Stimulated activated CD4-positive, alpha-beta T cell treated with anti-CD3 and anti-CD28 coated beads, Interleukin-4, amount 100 ng/mL, for 24 hours (primary cell): ENCODE data around the gene PRIMA1.

Source experiments
- DNase-seq: peaks from one replicate; pipeline ENCODE4 v3.0.0-alpha.2; 2020

Gene PRIMA1

DNA sequence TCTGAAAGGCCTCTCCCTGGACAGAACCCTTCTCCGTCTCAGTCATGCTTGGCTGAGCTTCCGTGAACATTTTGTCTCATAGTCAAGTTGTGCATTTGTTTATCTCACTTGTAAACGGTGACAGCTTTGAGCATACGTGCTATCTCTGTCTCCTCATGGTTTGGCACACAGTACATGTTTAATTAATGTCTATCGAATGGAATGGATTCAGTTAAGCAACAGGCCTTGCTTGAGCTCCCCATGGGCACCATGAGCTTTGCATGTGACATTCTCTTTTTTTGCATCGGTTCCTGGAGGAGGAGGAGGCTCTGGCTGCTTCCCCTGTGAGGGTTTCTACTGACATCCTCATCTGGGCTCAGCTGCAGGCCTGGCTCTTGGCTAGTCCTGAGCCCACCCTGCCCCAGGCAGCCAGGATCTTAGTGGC, 80.0 kb downstream of the PRIMA1 start:
- DNase-seq = no peak

DNA sequence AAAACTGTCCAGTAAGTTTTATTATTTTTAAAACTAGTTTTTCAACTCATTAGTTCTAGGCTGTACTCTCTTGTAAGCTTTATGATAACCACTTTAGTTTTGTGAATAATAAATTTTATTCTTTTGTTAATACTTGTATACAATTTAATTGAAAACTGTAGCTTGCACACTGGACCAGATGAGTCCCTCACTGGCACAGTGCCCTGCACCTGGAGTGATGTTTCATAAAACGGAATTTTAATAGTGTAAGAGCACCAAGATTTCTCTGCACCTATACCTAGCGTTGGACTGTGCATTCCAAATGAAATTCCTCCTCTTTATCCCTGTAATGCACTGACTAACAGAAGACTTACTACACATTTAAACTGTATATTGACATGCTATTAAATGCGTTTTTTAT, 80.8 kb downstream of the PRIMA1 start:
- no peak for DNase-seq

DNA sequence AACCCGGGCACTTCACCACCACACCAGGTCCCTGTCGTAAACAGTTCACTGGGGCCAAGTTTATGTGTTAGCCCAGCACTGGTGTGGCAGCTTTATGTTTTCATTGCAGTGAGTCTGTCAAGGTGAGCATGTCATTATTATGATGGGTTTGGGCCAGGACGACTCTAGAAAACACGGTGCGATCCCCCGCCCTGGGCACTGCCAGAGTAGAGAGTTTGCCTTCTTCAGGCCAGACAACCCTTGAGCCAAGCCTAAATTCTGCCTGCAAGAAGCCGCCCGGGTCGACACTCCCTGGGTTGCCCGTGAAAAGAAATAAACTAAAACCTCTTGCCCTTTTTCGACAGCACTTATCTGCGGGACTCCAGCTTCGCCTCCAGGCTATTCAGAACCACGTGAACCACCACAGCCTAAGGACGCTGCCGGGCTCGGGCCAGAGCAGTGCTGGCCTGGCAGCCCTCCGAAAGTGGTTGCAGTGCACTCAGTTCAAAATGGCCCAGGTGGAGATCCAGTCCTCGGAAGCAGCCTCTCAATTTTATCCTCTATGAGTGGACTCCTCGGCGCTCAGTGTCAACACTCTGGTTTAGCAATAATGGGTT, 81.8 kb downstream of the PRIMA1 start:
- no peak for DNase-seq

DNA sequence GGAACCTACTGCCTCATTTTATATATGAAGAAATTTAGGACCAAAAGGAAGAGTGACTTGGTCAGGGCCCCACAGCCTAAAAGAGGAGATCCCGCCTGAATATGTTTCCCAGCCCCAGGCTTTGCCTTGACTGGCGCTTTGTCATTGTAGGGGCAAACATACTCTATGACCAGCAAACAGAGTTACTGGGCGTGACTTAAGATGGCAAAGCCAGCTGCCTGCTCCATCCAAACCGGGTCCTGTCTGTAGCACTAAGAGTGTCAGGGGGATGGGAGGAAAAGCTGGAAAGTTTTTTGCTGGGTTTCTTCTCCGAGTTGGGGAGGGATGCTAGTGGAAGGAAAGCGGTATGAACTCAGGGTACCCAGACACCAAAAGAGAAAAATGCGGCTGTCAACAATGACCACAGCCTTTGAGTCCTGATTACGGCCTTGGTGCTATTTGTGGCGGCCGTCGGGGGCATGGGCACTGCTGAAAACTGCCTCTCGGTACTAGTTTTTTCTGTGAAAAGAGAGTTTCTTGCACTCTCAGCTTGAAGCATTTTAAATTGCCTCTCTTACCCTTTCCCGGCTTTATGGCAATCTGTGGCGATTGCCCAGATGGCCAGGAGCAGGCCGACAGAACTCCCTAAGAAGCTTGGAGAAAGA, 82.7 kb downstream of the PRIMA1 start:
- no peak for DNase-seq

DNA sequence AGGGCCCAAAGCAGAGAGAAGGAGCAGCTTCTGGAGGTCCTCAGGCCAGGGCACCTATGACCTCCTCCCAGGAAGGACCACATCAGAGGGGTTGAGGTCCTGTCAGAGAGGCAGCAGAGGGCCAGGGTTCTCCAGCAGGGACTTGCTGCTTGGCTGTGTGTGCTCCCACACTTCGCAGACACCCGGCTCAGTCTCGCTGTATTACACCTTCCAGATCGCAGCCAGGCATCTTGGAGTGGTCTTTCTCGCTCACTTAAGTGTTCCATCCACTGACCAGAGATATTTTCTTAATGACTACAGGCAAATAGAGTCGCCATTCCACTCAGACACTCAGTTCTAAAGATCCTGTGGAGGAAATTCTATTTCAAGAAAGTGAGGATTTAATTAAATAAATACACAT, 84.3 kb downstream of the PRIMA1 start:
- DNase-seq = no peak

DNA sequence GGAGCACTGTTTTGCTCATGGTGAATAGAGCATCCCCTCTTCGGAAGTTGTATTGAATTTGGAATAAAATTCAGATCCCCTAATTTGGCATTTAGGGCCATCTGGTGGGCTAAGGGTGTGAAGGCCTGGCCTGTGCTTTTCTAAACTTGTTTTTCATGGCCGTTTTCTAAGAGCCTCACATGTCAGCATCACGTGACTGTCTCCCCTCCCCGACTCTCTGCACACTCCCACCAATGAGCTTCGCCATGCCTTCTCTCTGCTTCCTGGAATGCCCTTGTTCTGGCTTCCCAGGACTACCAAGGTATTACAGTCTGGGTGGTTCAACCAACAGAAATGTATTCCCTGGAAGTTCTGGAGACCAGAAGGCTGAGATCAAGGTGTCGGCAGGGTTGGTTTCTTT, 85.3 kb downstream of the PRIMA1 start:
- no peak for DNase-seq

DNA sequence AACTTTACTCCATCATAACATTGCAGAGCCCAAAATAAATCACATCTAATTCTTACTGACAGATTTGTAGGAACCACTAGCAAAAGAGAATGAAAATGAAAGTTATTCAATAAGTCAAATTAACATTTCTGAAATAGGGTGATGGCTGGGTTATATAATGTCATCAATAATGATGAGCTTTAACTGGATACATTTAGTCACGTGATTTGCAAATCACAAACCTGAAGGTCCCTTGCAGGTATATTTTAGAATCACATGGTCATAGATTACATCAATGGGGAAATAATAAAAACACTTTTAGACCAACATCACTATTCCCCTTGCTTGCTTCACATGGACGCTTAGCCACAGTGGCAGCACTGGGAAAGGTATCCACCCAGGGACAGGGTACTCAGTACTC, 86.7 kb downstream of the PRIMA1 start:
- DNase-seq = no peak

DNA sequence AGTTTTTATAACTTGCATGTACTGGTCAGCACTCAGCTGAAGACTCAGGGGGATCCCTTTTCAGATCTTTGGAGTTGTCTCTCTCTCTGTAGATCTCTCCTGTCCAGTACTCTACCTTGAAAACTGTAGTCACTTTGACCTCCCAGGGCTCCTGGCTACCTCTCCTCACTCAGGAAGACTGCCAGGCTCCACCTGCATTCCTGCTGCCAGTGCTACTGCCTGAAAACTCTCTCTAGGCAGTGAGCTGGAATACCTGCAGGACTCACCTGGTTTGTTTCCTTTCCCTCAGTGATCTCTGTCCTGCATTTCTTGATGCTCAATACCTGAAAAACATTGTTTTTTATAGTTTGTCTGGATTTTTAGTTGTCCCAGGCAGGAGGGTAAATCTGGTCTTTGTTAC, 87.4 kb downstream of the PRIMA1 start:
- no peak for DNase-seq

DNA sequence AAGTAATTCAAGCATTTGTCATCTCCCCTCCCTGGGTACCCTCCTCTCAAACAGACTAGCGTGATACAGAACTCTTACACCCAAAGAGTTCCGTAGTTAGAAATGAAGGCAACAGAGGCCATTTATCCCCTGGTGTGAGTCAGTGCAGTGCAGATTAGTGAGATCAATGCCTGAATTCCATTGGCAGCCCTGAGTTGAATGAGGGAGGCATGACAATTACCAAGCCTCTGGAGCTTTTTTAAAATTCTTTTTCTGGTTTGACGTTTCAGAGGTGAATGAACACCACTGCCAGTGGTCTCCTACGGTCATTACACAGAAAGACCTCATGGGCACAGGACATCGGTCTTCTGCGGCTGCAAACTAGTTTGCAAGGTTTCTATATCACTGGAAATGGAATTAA, 94.4 kb downstream of the PRIMA1 start:
- no peak for DNase-seq

DNA sequence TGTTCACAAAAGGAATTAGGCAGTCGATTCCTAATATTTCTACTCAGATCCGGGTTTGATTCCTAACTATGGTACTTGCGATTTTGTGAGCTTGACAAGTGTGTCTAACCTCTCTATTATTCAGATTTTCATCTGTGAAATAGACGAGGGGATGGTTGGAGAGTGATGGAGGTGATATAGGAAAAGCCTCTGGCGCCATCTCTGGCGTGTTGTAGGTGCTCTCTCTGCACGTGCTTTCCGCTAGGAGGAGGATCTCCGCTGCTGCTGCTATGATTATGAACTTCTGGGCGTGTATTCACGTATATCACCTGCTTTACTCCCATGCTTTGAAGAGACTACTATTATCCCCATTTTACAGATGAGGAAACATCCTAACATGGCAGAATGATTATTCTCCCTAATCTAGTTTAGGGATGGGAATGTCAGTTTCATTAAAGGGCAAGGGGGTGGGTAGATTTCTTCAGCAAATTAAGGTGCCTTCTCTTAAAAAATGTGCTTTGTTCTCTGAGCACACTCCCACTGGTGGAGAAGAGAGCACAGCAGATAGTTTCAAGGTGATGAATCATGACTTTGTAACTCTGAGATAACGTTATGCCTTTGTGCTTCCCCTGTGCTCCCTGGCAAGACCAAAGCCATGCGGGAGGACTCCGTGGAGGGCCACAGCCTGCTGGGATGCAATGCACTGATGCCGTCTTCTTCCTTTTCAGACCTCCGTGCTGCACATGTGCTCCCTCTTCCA, 97.1 kb downstream of the PRIMA1 start:
- DNase-seq = no peak

DNA sequence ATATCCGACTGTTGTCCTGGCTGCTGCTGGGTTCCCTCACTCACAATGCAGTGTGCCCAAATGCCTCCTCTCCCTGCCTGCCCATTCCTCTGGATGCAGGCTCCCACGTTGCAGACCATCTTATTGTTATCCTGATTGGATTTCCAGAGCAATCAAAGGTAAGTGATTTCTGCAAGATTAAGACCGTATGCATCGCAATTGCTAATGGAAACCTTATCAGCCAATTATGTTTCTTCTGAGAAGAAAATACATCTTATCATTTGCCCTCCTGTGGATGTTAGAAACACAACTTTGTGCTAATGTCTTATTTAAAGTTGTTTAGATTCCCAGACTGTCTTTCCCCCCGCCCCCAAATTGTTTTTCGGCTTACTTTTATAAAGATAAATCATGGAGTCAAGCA, 98.1 kb downstream of the PRIMA1 start:
- no peak for DNase-seq

DNA sequence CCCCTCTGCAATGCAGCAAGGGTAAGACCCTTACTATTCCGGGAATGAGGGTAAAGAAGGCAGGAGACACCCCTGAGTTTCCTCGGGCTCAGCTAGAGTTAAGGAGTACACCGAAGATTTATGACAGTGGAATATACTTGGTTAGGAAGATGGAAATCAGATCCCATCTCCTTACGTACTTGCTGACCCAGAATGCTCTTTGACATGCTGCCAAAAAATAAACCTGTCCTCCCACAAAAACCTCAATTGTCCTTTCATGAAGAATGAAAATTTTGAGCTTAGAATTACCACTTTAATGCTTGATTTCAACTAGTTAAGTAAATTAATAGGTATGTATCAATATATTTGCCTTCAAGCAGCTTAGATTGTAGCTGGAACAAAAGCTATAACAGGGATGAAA, 99.5 kb downstream of the PRIMA1 start:
- DNase-seq = no peak

DNA sequence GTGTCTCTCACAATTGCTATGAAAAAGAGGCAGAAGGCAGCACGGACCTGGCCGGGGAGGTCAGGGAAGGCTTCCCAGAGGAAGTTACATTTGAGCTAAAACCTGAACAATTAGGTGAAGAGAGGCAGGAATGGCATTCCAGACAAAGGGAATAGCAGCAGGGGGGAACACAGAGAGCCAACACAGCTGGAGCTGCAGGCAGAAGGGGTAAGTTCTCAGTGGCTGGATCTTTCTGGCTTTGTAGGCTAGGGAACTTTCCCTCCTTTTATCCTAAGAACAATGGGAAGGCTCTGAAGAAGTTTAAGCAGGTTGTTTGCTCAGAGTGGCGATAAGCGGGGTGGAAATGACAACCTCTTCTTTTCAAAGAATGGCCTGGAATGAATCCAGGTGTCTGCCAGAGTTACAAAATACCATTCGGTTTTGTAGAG, 100.0 kb downstream of the PRIMA1 start:
- DNase-seq = no peak

DNA sequence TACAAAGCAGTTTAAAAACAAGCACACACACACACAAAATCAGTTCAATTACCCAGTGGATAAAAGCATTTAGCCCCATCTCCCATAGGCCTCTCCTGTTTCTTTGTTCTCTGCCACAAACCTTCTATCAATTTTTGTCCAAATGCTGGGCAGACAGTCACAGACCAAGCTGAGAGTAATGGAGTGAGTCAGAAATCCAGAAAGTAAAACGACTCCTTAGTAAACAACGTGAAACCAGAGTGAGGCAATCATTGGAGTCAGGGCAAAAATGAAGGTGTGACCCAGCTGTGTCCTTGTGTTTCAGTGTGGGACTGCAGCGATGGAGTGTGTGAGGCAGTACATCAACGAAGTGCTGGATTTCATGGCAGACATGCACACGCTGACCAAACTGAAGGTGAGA, 102.0 kb downstream of the PRIMA1 start:
- no peak for DNase-seq

DNA sequence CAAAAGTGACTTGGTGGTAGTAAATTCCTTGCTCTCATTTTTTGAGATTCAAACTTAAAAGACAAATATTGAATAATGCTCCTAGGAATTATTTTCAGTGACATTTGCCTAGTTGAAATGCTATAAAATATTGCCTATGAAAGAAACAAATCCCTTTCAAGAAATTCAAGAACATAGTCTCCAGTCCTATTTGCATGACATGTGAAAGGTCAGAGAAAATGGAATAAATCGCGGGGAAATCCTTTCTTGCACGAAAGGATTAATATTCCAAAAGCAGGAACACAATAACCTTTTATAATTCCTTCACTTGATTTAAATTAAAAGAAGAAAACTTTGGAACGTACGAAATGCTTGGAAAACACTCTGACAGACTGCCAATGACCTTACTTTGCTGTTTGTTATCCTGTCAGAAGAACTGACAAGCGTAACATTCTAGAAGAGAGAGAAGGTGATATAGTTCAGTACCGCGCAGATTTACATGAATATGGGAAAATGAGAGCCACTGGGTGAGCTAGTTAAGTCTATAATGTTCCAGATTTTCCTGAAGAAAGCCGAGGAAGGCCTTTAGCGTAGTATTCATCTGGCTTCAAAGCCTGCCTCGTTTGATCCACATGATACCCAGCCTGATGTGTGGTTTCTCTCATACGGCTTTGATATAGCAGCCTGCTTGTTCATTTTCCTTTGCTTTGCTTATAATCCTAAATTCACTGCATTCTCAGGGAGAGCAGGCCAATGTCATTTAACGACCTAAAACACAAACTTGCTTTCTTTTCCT, 103.0 kb downstream of the PRIMA1 start:
- no peak for DNase-seq

DNA sequence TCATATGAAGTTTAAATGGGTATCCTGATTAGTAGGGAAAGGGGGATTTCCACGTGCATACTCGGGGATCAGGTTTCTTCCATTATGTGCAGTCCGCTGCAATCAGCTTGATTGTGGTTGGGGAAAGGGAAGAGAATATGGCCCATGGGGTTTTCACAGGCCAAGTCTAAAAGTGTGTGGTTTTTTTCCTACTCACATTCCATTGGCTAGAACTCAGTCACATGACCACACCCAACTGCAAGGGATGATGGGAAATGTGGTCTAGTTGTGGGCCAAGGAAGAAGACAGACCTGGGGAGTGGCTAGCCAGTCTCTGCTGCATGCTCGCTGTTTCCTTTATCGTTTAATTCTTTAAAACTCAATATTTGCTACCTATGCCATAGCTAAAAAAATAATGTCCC, 105.1 kb downstream of the PRIMA1 start:
- no peak for DNase-seq

DNA sequence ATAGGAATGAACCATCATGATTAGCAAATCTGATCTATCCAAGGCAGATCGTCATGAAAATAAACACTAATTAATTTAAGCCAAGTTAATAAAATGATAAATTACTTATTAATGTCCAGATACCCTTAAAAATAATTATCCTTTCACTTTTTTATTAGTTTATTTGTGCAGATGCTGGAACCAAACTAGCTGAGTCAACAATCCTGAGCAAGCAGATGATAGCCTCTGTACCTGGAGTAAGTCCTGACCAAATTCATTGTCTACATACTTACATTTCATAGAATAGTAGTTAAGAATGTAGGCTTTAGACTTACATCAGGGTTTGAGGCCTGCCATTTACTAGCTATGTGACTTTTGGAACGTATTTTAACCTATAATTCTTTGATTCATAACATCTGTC, 105.8 kb downstream of the PRIMA1 start:
- DNase-seq = no peak

DNA sequence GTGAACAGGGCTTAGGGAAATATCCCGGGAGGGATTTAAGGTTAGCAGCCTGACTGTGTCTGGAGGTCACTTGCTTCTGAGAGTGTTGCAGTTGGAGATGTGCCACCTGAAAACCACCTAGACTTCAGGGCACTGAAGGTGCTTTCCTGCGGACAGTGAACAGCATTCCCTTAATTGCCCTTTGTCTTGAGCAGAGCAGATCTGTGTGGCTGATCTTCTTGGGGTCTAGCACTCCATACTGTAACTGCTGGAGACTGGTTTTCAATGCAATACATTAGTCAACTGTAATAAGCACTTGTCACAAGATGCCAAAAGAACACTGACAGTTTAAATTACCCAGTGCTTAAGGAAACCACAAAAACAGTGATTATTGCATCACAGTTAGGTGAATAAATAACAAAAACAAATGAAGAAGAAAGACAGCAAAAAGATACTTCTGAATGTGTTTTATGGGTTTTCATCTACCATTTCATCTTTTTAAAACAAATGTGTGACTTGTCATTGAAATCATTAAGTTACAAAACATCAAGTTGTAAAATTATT, 111.8 kb downstream of the PRIMA1 start:
- no peak for DNase-seq

DNA sequence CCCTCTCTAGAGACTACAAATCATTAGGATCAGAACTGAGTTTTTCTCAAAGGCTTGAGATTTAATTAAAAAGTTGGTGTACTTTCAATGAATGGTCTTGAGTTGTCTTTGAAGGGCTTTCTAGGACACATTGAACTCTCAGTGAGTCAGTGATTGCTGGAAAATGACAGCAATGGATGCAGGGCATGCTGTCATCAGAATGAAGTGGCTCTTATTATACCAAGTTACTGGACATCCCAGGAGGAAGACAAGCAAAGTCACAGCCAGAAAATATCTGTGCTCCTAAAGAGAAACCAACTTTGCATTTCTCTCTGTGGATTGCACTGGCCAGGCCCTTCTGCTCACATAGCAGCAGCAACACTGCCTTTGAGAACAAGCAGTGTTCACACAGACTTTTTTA, 112.6 kb downstream of the PRIMA1 start:
- DNase-seq = no peak

DNA sequence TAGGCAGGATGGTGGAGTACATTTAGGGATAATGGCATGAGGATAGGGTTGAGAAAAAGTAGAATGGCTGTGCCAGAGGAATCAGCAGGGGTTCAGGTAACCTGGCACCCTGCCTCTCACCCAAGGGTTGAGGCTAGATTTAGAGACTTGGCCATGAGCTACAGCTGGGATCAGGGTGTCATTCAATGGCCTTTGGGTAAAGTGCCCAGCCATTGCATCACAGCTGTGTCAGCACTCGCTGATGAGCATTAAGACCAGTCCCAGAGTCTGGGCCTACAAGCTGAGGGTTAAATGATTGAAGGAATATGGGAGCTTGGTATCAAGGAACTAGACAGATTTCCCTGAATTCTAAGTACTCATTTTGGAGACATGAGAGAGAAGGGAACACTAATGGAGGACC, 113.9 kb downstream of the PRIMA1 start:
- DNase-seq = no peak

DNA sequence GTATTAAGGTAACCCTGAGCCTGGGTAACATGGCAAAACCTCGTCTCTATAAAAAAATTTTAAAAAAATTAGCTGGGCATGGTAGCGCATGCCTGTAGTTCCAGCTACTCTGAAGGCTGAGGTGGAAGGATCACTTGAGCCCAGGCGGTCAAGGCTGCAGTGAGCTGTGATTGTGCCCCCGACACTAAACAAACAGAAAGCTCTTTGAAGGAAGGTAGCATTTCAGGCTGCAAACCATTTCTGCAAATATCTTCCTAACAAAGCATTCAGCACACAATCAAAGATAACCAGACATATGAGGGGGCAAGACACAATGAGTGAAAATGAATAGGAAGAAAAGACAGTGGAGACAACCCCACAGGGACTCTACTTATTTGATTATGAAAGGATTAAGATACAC, 118.7 kb downstream of the PRIMA1 start:
- DNase-seq = no peak
